Activated CD4-positive, alpha-beta T cell treated with anti-CD3 and anti-CD28 coated beads for 4 hours (primary cell): Measurements from ENCODE around the gene SLC25A4.
"Not testable (repeated sequence)": the region's sequence is repeated elsewhere in the genome, so short reads cannot be mapped to it uniquely, and the experiment has no call there.

Experiments
- DNase-seq, 2 donors: peaks; one replicate each; pipeline ENCODE4 v3.0.0-alpha.2; 2020

Gene SLC25A4

DNA sequence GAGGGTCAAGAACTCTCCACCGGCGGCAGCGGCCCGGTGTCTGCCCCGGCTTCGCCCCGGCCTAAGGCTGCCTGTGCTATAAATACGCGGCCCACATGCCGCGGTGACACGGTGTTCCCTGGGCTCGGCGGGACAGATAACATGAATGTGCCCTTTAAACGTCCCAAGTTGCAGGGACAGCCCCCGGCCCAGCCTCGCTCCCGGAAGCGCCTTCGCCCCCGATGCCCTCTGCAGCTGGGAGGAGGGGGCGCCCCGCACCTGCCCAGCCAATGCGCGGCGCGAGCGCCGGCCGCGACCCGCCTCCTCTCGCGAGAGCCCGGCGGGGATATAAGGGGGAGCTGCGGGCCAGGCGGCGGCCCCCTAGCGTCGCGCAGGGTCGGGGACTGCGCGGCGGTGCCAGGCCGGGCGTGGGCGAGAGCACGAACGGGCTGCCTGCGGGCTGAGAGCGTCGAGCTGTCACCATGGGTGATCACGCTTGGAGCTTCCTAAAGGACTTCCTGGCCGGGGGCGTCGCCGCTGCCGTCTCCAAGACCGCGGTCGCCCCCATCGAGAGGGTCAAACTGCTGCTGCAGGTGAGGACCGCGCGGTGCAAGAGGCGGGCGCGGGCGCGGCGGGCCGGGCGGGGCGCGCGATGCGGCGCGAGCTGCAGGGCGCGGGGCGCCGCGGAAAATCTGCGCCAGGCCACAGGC lies at the start of gene SLC25A4:
TSS of gene SLC25A4 (plus strand) at position 355 of the 689 bp plus-strand sequence. CDS start at position 462, 107 bp downstream.
- DNase-seq = peak; percentile 73 to 85

DNA sequence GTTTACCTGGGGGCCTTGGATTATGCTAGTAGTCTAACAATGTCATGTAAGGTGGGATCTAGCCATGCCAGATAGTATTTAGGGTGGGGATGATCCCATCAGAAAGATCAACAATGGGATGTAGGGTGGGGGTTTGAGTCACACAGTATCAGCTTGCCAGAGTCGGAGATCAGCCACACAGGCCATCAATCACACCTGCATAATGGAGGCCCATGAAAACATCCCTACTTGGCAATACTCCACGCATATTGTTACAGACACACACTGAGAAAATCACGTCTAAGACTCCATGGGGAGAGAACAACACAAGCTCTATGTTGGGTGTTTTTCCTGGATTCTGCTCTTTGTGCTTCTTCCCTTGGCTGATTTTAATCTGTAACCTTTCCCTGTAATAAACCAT lies 49.5 kb upstream of the SLC25A4 start:
- no peak for DNase-seq

DNA sequence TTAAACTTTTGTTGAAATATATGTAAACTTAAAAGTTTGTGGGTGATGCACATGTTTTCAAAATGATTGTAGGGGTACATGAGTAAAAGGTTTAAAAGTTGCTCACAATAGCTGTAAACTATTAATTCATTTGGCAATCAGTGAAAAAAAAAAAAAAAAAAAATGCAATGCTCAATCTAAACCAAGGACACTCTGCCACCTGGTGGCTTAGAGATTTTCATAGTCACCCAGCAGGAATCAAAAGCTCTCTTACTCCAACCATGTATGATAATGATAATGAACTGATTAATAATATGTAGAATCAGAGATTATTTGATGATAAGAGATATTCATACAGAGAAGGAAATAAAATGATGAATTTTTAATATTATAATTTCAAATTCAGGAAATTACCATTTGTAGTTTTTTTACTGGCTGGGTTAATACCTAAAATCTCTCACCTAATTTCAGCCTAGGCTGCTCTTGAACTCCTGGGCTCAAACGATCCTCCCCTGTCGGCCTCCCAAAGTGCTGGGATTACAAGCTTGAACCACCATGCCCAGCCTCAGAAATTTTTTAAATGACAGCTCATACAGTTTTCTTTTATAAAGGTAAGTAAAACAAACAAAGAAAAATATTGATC lies 46.9 kb upstream of the SLC25A4 start:
- DNase-seq = peak in 1 of 2 donors; percentile 31

DNA sequence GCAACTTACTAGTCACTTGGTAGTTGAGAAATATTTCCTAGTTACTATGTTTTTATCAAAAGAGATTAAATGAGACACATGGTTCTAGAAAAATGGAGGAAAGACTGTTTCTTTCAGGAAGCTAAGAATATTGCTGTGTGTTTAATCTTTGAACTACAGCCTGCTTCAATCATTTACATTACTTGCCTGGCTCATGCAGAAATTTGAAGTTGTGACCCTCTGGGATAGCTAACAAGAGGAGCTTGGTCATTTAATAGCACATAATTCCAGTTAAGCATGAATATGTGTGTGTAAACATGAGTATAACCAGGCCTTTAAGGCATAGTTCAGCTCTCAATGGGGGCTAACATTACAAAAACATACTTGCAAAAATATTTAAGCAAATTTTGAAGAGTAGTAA lies 44.6 kb upstream of the SLC25A4 start:
- DNase-seq = no peak

DNA sequence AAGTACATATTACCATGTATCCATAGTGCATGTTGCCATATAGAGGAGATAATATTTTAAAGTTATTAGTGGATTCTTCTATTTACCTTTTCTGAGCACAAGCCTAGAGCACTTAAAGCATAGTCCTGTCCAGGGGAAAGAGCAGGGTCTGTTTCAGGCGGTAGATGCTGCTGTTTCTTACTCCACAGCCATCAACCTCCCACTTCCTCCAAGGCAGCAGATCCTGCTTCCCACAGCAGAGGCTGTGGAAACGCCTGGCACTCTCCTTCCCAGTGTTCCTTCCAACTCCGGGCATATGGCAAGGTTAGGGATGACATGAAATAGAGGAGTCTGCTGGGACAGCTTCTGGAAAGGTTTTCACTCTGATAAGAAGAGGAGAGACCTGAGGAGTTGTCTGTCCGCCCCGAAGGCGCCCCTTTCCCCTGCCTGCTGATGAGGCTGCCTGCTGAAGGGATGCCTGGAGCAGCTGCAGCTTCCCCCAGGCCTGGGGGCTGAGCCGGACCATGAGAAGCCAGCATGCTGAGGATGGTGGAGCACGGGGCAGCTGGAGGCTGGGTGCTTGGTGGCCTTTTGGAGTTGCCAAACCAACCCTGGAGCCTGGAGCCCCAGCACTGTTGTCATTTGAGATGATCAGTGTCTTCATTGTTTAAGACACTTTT lies 43.9 kb upstream of the SLC25A4 start:
- no peak for DNase-seq

DNA sequence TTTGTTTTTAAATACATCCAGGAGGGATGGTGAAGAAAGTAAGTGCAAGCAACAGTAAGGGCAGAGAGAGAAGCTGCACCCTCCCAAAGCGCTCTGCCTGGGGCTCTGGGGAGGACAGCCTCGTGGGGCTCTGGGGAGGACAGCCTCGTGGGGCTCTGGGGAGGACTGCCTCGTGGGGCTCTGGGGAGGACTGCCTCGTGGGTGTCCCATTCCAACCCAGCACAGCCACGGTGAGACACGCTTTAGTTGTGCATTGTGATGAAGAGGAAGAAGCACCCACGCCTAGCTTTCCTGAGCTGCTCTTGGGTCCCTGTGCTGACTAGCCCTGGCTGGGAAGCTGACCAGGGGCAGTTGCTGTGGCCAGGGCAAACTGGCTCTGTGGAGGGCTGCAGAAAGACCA lies 43.1 kb upstream of the SLC25A4 start:
- no peak for DNase-seq

DNA sequence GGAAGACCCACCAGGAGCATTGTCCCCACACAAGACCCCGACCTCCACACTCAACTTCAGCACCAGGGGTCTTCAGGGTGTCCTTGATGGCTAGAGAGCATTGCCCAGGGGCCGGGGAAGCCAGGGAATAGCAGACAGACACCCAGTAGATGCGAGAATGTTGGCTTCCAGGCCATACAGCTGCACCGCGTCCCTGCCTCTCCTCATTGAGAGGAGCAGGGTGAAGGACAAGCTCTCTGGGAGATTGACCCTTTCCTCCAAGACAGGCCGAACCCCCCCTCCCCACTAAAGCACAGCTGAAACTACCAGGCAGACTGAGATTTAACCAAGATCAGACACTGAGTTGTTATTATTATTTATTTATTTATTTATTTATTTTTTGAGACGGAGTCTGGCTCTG lies 42.6 kb upstream of the SLC25A4 start:
- no peak for DNase-seq

DNA sequence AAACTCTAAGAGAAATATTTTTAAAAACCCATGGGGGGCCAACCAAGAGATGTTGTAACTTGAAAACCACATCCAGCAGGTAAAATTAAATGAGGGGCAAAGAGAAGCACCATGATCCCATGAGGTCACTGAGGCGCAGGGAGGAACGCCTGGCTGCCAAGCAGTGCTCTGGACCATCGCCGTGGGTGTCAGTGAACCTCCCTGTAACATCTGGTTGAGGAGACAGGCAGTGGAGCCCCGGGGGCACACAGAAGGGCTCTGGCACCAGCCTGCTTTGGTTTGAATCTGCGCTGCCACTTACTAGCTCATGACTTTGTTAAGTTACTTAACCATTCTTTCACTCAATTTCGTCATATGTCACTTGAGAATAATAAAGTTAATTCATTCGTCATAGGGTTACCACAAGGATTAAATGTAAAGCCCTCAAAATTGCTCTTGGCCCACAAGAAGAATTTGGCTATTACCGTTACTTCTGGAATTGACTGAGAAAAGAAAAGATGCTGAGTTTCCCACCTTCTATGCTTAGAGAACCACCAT lies 41.6 kb upstream of the SLC25A4 start:
- DNase-seq = no peak

DNA sequence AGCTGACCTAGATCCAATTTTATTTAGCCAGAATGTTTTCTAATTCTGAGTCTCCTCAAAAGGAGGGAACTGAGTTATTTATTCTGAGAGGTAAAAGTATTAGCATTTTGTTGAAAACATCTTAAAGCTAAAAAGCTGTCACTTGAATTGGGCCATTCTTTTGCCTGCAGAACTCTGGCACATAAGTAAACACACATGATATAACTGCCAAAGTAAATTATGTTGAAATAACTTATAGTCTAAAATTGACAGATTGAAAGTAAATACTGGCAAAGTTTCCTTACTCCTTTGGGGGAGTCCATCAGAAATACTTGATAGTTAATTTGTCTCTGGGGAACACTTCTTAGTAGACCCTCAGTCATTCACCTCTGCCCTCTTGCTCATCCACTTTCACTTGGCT lies 38.3 kb upstream of the SLC25A4 start:
- DNase-seq = no peak

DNA sequence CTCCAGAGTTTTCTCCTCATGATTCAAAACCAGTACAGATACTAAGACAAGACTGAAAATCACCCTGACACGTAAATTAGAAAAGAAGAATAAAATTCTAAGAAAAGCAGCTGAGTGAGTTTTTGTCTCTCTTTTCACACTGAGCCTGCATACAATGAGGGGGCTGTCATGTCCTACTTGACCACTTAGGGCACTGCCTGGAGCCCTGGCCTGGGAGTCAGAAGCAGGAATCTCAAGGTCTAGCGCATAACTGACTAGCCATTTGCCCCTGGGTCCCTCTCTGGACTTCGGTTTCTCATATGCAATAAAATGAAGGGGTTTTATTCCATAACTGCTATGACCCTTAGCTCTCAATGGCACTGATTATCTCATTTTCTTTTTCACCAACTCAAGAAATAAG lies 36.7 kb upstream of the SLC25A4 start:
- no peak for DNase-seq

DNA sequence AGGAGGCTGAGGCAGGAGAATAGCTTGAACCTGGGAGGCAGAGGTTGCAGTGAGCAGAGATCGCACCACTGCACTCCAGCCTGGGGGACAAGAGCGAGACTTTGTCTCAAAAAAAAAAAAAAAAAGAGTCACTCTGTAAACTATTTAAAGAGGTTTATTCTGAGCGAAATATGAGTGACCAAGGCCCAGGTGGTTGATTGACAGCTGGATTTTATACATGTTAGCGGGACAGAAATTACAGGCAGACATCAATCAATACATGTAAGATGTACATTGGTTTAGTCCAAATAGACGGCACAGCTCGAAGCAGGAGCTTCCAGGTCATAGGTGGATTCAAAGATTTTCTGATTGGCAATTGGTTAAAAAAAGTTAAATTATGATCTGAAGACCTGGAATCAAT lies 35.5 kb upstream of the SLC25A4 start:
- not testable (repeated sequence) for DNase-seq

DNA sequence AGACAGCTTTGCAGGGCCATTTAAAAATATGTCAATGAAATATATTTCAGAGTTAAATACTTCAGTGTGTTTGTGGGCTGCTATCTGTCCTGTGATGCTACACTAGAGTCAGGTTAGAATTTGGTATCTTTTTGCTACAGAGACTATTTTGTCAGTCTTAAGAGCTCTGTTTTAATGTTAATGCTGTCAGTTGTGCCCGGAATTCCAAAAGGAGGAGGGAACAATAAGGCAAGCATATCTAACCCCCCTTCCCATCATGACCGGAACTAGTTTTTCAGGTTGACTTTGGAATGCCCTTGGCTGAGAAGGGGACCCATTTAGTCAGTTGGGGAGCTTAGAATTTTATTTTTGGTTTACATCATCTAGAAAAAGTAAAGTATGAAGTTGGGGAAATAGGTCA lies 34.9 kb upstream of the SLC25A4 start:
- no peak for DNase-seq

DNA sequence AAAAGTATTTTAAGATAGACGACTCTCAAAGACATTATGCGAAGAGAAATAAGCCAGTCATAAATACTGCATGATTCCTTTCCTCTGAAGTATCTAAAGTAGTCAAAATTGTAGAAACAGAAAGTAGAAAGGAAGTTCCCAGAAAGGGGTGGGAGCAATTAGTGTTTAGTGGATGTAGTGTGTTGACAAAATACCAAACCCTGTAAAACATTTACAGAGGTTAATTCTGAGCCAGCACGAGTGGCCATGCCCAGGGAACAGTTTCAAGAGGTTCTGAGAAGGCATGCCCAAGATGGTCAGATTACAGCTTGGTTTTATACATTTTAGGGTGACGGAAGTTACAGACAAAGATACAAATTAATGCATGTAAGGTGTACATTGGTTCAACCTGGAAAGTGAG lies 34.4 kb upstream of the SLC25A4 start:
- no peak for DNase-seq

DNA sequence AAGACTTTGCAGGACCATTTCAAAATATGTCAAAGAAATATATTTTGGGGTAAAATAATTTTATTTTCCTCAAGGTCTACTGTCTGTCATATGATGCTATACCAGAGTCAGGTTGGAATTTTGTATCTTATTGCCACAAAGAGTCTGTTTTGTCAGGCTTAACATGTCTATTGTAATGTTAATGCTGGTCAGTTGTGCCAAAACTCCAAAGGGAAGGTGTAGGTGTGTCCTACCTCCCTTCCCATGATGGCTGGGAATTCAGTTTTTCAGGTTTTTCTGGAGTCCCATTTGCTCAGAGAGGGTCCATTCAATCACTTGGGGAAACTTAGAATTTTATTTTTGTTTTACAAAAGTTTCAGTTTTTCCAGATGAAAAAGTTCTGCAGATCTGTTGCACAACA lies 33.3 kb upstream of the SLC25A4 start:
- no peak for DNase-seq

DNA sequence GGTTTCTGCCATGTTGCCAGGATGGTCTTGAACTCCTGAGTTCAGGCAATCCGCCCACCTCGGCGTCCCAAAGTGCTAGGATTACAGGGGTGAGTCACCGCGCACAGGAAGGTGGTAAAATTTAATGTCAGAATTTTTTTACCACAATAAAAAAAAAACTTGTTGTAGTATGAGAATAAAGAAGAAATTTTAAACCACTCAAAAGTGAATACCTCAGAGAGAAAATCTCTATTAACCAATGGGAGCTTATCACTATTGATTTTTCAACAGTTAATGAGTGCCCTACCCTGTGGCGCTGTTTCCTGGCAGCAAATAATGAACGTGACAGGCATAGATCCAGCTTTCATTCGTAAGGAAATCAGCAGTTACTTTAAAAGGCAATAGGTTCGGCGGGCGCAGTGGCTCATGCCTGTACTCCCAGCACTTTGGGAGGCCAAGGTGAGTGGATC lies 32.7 kb upstream of the SLC25A4 start:
- no peak for DNase-seq

DNA sequence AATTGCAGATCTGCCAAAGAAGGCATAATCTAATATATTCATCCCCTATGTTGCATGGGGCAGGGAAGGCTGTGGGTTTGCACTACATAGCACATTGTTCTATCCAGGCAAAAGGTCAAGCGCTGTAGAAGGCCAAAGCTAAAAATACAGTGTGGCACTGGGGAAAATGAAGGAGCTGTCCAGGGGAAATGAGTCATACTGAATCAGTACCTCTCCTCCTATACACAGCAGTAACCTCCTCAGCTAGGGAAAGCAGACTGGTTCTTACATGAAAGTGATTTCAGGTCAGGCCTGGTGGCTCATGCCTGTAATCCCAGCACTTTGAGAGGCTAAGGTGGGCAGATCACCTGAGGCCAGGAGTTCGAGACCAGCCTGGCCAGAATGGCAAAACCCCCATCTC lies 31.0 kb upstream of the SLC25A4 start:
- DNase-seq = no peak

DNA sequence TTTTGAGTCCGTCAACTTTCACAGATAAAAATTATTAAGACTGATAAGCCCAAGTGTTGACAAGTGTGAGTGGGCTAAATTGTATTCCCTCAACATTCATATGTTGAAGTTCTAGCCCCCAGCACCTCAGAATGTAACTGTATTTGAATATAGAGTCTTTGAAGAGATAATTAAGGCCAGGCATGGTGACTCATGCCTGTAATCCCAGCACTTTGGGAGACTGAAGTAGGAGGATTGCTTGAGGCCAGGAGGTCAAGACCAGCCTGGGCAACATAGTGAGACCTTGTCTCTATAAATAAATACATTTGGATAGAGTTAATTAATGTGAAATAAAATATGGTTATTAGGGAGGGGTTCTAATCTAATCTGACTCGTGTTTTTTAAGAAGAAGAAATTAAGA lies 29.7 kb upstream of the SLC25A4 start:
- no peak for DNase-seq

DNA sequence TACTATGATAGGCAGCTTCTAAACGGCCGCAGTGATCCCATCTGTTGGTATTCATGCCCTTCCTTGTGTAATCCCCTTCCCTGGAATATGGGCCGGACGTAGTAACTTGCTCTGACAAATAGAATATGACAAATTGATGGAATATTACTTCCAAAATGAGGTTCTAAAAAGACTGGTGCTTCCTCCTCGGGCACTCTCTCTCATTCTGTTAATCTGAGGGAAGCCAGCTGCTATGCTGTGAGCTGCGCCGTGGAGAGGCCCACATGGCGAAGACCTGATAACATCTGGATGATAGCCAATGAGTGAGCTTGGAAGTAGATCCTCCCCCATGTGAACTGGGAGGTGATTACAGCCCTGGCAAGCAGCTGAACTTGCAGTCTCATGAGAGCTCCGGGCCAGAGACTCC lies 27.2 kb upstream of the SLC25A4 start:
- no peak for DNase-seq

DNA sequence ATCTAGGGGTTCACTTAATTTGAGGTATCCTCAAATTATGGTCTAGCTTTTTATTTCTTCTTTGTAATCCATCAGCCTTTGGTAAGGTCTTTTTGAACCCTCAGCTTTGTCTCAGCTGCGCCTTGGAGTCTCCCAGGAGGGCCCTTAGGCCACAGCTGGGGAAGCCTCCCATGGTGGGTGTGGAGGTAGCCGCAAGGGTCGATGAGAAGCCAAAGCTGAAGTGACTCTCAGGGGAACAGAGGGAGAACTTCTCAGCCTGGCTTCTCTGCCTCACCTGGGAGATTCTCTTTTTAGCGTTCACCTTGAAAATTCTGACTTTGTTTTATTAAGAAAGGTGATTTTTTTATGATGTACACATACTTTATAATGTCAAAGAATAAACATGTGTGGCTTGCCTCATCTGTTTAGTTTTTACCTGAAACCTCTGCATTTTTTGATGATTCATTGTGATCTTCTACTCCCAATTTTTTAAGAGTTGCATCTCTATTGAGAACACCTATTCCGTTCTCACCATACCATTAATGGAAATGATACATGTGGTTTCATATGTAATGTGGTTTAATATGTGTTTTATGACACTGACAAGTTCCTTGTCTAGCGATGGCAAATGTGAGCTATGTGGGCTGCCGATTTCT lies 25.6 kb upstream of the SLC25A4 start:
- DNase-seq = no peak

DNA sequence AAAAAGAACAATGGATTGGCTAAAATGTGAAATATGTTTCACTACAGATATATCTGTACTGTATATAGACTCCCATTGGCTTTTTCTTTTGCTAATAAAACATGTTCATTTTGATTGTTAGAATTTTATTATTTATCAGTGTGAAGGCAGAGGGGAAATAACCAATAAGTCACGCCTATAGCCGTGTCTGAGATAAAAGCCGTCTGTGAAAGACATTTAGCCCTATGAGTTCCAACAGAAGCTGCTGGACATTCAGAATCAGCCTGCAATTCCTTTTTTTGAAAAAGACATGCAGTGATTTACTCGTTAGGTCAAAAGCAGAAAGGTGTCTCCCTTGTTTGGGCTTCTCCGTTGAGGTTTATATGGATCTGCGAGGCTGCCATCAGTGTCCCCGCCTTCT lies 24.2 kb upstream of the SLC25A4 start:
- no peak for DNase-seq

DNA sequence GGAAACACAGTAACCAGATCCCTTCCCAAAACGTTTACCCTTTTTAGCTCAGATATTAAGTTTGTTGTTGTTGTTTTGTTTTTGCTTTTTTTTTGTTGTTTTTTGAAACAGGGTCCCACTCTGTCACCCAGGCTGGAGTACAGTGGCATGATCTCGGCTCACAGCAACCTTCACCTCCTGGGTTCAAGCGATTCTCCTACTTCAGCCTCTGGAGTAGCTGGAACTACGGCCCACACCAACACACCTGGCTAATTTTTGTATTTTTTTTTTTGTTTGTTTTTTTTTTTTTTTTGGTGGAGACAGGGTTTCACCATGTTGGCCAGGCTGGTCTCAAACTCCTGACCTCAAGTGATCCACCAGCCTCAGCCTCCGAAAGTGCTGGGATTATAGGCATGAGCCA lies 23.6 kb upstream of the SLC25A4 start:
- not testable (repeated sequence) for DNase-seq

DNA sequence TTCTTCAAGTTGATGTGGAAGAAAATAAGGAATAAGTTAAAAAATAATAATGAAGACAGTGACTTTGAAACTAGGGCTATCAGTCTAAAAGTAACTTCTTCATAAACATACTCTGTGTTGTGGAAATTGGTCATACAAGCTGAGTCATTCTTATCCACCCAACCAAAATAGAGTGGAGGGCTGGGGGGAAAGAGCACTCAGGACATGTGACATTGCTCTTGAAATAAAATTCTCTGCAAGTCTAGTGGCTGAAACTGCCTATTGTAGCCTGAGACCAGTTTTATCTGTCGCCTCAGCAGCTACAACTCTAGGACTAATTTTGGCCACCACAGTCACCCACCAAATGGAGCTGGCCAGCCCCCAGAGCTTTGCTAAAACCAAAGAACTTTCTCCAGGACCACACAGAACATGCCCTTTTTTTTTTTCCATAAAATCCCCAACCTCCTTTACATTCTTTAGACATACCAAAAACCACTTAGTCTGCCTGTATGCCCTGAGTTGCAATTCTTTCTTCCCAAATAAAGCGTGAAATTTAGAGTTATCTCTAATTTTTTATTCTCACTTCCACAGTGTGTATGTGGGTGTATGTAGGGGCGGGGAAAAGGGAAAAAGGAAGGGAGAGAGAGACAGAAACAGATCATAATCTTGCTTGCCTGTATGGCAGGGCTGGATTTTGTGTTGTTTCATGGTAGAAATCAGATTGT lies 23.0 kb upstream of the SLC25A4 start:
- DNase-seq = no peak

DNA sequence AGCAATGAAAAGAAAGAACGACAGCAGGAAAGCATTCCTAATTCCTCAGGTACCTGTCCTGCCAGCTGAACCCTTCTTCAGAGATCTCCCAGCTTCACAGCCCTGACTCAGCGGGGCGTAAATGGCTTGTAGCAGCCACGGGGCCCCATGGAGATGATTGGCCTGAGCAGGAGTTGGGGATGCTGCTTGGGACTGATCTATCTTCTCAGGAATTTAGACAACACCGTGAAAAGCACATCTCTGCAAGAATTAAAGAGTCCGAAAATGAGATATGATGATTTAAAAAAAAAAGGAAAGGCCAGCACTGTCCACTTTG lies 22.5 kb upstream of the SLC25A4 start:
- DNase-seq = no peak
